Activated CD4-positive, alpha-beta T cell treated with anti-CD3 and anti-CD28 coated beads, Interleukin-2, Interleukin-6, amounts not matched to agents 100 ng/mL and 50 ng/mL, durations not matched to agents 16 hours and 8 hours (primary cell): ENCODE data around the gene KDM5C.

ENCODE experiments used
- DNase-seq: peaks from one replicate; pipeline ENCODE4 v3.0.0-alpha.2; 2020

KDM5C gene

GRCh38 chrX:53249408-53250042, 24.5 kb upstream of the KDM5C start:
- DNase-seq = no peak

- no peak for DNase-seq
Observed at GRCh38 chrX:53247928-53248327, 22.9 kb upstream of the KDM5C start.

- DNase-seq = no peak
Observed at GRCh38 chrX:53246231-53246630, 21.2 kb upstream of the KDM5C start.

GRCh38 chrX:53244610-53245009, 19.6 kb upstream of the KDM5C start:
- no peak for DNase-seq

- no peak for DNase-seq
Observed at GRCh38 chrX:53242310-53242709, 17.3 kb upstream of the KDM5C start.

GRCh38 chrX:53241558-53241957, 16.6 kb upstream of the KDM5C start:
- DNase-seq = no peak

GRCh38 chrX:53239474-53239873, 14.5 kb upstream of the KDM5C start:
- DNase-seq = peak; percentile 62

GRCh38 chrX:53237056-53237455, 12.0 kb upstream of the KDM5C start:
- DNase-seq = no peak

- DNase-seq = no peak
Observed at GRCh38 chrX:53236025-53236679, 11.1 kb upstream of the KDM5C start.

- DNase-seq = no peak
Observed at GRCh38 chrX:53235566-53235965, 10.6 kb upstream of the KDM5C start.

- DNase-seq = no peak
Observed at GRCh38 chrX:53234484-53234883, 9.5 kb upstream of the KDM5C start.

GRCh38 chrX:53233536-53233935, 8.5 kb upstream of the KDM5C start:
- no peak for DNase-seq

GRCh38 chrX:53230116-53230515, 5.1 kb upstream of the KDM5C start:
- no peak for DNase-seq

- DNase-seq = no peak
Observed at GRCh38 chrX:53227224-53227765, 2.3 kb upstream of the KDM5C start.

GRCh38 chrX:53223955-53224859, 800 bp downstream of the KDM5C start:
- DNase-seq = peak; percentile 54

GRCh38 chrX:53223068-53223693, 1.8 kb downstream of the KDM5C start:
- DNase-seq = no peak

GRCh38 chrX:53211391-53211978, 13.5 kb downstream of the KDM5C start:
- no peak for DNase-seq

GRCh38 chrX:53196678-53197077, 28.3 kb downstream of the KDM5C start:
- no peak for DNase-seq

GRCh38 chrX:53195401-53195800, 29.6 kb downstream of the KDM5C start:
- DNase-seq = no peak

- DNase-seq = no peak
Observed at GRCh38 chrX:53194308-53194707, 30.7 kb downstream of the KDM5C start.

GRCh38 chrX:53193093-53193492, 31.9 kb downstream of the KDM5C start:
- DNase-seq = no peak

GRCh38 chrX:53190363-53190960, 34.5 kb downstream of the KDM5C start:
- peak; percentile 12 for DNase-seq
